RWPE2 (cell line): ENCODE results near the gene PEAR1.

Experiments used
- ATAC-seq: fragments of 200-7000 bp; cut with Tn5 transposase; 3 replicates; pipeline ENCODE4 v1.9.1; 2021; ENCODE audit warnings: low read depth
- DNase-seq: peaks from one replicate; pipeline ENCODE4 v3.0.0-alpha.2; 2020; ENCODE audit warnings: low spot score
- H3K27ac ChIP-seq: fragments of 450-650 bp; 2 replicates; pipeline ENCODE4 v1.5.1; 2017; ENCODE audit warnings: mild to moderate bottlenecking; ENCODE audit not compliant: poor library complexity, severe bottlenecking
- H3K27me3 ChIP-seq: fragments of 250-450 bp; sonication (Bioruptor Pico); 2 replicates; pipeline ENCODE4 v1.5.1; 2021; ENCODE audit warnings: mild to moderate bottlenecking, moderate library complexity; ENCODE audit not compliant: insufficient read depth, poor library complexity, severe bottlenecking
- H3K36me3 ChIP-seq: fragments of 250-450 bp; sonication (Bioruptor Pico); 2 replicates; pipeline ENCODE4 v1.5.1; 2020; ENCODE audit warnings: low read depth, mild to moderate bottlenecking, moderate library complexity
- H3K4me1 ChIP-seq: fragments of 250-450 bp; sonication (Bioruptor Pico); 2 replicates; pipeline ENCODE4 v1.5.1; 2021; ENCODE audit warnings: mild to moderate bottlenecking, moderate library complexity; ENCODE audit not compliant: insufficient read depth, poor library complexity, severe bottlenecking
- H3K4me3 ChIP-seq: fragments of 250-450 bp; sonication (Bioruptor Pico); 2 replicates; pipeline ENCODE4 v1.5.1; 2021; ENCODE audit warnings: mild to moderate bottlenecking, moderate library complexity; ENCODE audit not compliant: severe bottlenecking
- H3K9me3 ChIP-seq: fragments of 250-450 bp; sonication (Bioruptor Pico); 2 replicates; pipeline ENCODE4 v1.5.1; 2021; ENCODE audit warnings: mild to moderate bottlenecking, moderate library complexity; ENCODE audit not compliant: severe bottlenecking
- CTCF ChIP-seq: fragments of 450-650 bp; IDR thresholded peaks from one replicate; pipeline ENCODE4 v1.5.1; 2017; ENCODE audit warnings: mild to moderate bottlenecking, moderate library complexity; ENCODE audit not compliant: poor library complexity, severe bottlenecking

PEAR1 gene

GRCh38 chr1:156895927-156896326, 2.4 kb downstream of the PEAR1 start:
- ATAC-seq (no peak), DNase-seq (no peak)
- Histone ChIP-seq H3K27ac (peak overlapping the region; percentile 97), H3K4me3 (no peak overlapping the region), H3K36me3 (no peaks in the 10 kb centered on the region), H3K27me3 (no peaks in the 10 kb centered on the region), H3K4me1 (peaks cover 35% of the 10 kb centered on the region), H3K9me3 (no peaks in the 10 kb centered on the region)
- TF ChIP-seq CTCF, result no peak

DNA sequence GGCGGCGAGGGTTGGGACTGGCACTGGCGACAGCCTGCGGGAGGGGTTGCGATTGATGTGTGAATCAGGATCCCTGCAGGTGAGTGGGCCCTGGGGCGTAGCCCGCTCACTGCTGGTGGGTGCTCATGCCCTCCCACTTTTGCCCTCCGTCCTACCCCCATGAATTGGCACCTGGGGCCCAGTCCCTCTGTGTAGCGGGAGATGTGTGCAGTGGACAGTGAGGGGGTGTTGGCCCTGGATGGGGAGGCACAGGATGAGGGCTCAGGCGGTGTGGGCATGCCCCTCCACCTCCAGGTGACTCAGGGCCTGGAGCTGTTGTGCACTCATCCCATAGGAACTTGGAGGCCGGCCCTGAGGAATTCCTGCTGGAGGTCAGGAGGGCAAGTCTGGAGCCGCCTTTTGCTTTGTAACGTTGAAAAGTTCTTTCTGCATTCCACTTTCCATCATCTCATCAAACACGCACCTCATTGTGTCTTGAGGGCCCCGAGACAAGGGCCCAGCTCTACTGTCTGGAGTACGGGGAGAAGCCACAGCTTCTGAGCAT, 3.0 kb downstream of the PEAR1 start:
- ATAC-seq, result peak; percentile 88
- Histone ChIP-seq H3K27me3 (no peaks in the 10 kb centered on the region), H3K27ac (peak overlapping the region; percentile 97), H3K9me3 (no peaks in the 10 kb centered on the region), H3K36me3 (no peaks in the 10 kb centered on the region), H3K4me1 (peaks cover 35% of the 10 kb centered on the region), H3K4me3 (no peak overlapping the region)
- no peak for TF ChIP-seq CTCF
- DNase-seq, result peak; percentile 98

DNA sequence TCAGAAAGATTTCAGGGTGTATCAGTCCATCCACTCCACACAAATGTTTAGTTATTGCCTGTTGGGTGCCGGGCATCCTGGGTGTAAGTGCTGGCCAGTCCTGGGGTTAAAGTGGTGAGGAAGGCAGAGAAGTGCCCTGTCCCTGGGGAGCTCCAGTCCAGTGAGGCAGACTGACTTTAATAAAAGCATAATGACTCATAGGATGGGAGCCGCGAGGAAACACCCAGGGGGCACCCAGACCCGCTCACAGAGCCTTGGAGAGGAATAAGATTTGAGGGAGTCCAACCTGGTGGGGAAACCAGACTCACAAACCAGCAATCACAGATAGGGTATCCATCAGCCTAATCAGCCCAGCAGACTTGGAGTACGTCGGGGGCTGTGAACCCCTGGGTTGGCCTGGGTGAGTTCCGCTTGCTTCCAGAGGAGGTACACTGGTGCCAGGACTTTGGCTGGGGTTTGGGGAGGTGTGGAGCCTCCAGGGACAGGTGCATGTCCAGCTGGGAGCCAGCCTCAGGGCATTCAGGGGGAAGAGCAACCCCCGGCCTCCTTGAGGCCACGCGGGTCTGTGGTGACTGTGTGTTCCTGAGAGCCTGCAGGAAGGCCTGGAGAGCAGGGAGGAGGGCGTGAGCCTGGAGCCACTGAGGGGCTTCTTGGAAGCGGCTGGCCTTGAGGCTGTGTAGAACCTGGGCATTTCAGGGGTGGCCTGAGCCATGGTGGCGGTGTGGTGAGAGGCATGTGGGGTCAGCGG, 3.7 kb downstream of the PEAR1 start:
- peak; percentile 46 for ATAC-seq
- TF ChIP-seq CTCF, result no peak
- H3K36me3 ChIP-seq, result no peaks in the 10 kb centered on the region
- no peaks in the 10 kb centered on the region for H3K9me3 ChIP-seq
- H3K4me1 ChIP-seq, result peaks cover 35% of the 10 kb centered on the region
- no peaks in the 10 kb centered on the region for H3K27me3 ChIP-seq
- DNase-seq, result no peak
- peak overlapping the region; percentile 97 for H3K27ac ChIP-seq
- no peak overlapping the region for H3K4me3 ChIP-seq

DNA sequence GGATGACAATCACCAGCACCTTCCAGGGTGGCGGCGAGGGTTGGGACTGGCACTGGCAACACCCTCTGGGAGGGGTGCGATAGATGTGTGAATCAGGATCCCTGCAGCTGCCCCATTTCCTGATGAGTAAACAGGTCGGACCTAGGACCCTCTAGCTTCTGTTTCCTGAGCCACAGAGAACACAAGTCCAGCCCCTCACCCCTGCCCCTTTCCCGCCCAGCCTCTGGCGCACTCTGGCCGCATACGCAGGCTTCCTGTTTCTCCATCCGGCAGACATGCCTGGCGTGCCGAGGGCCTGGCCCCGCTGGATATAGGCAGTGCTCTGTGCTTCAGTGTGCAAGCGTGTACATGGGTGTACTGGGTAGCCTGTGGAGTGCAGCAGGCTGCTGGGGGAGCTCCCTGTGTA, 4.6 kb downstream of the PEAR1 start:
- H3K4me3 ChIP-seq, result no peak overlapping the region
- no peaks in the 10 kb centered on the region for H3K36me3 ChIP-seq
- peak; percentile 36 for ATAC-seq
- peaks cover 35% of the 10 kb centered on the region for H3K4me1 ChIP-seq
- no peak for DNase-seq
- H3K27me3 ChIP-seq, result no peaks in the 10 kb centered on the region
- TF ChIP-seq CTCF, result no peak
- H3K27ac ChIP-seq, result peak overlapping the region; percentile 97
- H3K9me3 ChIP-seq, result no peaks in the 10 kb centered on the region
